ENCODE results near the gene MRPL50. TPM values are rescaled to one million over a fixed set of nuclear protein-coding genes. Genes with fewer than 3 reads are reported as not detected.

Gene MRPL50
- total RNA-seq, 8 experiments from 2014 or later = 18.3 to 23.5 (median 20.0) TPM

Other genes with a start within 250 kb of the MRPL50 start
- under 1 TPM in 7 of 8 experiments, not detected in 1; 0.10 to 0.46 (median 0.22) TPM for gene BAAT, start 13.6 kb downstream of the MRPL50 start, total RNA-seq
- gene ZNF189, start 233 bp upstream of the MRPL50 start, total RNA-seq = 10 to 100 TPM; 10.7 to 29.7 (median 20.0) TPM
- 1 to 10 TPM in 1 of 8 experiments, under 1 TPM in 6, not detected in 1; 0.18 to 1.0 (median 0.46) TPM for gene ALDOB, start 37.2 kb upstream of the MRPL50 start, total RNA-seq
- 100 to 1,000 TPM in 1 of 8 experiments, 10 to 100 TPM in 7; 30.1 to 124 (median 35.5) TPM for gene RNF20, start 135.2 kb upstream of the MRPL50 start, total RNA-seq
- gene PPP3R2, start 196.4 kb upstream of the MRPL50 start, total RNA-seq = 1 to 10 TPM in 1 of 8 experiments, under 1 TPM in 4, not detected in 3; 0.10 to 1.5 (median 0.17) TPM

Measured in motor neuron (in vitro differentiated cells).